Dedifferentiated amniotic fluid mesenchymal stem cell (primary cell): Measurements from ENCODE around the gene CERS6.

Source experiments
- DNase-seq: peaks from one replicate; pipeline ENCODE4 v3.0.0-alpha.2; 2016; ENCODE audit errors: extremely low spot score

CERS6 gene

GRCh38 chr2:168443818-168444217 lies 12.3 kb upstream of the CERS6 start:
- no peak for DNase-seq

GRCh38 chr2:168445960-168446359 lies 10.1 kb upstream of the CERS6 start:
- no peak for DNase-seq

DNA sequence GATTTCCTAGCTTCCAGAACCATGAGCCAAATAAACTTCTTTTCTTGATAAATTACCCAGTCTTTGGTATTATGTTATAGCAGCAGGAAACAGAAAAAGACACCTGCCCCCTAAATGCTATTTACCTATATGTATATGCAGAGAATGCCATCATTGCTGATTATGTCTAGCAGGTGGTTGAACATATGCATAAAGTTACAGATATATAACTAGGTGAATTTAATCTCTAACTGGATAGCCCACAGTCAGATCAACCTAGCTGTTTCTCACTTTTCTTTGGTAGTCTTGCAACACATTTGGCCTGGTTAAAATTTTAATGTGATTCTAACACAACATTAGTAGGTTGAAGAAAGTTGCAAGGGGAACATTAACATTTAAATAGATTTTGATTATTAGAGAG lies 7.1 kb upstream of the CERS6 start:
- no peak for DNase-seq

DNA sequence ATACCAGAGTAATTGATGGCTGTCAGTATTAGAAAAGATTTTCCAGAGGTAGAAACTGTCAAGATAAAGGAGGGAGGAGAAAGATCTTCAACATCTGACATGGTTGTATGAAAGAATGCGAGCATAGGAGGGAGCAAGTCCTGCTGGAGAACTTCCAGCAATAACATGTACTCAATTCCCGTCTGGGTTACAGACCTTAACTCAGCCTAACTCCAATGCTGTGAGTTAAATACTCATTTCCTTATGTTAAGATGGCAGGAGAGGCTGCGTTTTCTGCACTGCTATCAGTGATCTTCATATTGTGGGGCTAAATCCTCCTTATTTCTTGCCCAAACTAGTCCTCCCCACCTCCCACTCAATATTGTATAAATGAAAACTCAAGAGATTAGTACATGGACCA lies 6.7 kb upstream of the CERS6 start:
- DNase-seq, result peak; percentile 54

GRCh38 chr2:168450171-168450570 lies 5.9 kb upstream of the CERS6 start:
- DNase-seq, result no peak

GRCh38 chr2:168450732-168451131 lies 5.3 kb upstream of the CERS6 start:
- no peak for DNase-seq

- no peak for DNase-seq
These were observed 3.3 kb upstream of the CERS6 start for GRCh38 chr2:168452781-168453180.

- no peak for DNase-seq
These were observed 2.7 kb upstream of the CERS6 start for GRCh38 chr2:168453404-168453803.

DNA sequence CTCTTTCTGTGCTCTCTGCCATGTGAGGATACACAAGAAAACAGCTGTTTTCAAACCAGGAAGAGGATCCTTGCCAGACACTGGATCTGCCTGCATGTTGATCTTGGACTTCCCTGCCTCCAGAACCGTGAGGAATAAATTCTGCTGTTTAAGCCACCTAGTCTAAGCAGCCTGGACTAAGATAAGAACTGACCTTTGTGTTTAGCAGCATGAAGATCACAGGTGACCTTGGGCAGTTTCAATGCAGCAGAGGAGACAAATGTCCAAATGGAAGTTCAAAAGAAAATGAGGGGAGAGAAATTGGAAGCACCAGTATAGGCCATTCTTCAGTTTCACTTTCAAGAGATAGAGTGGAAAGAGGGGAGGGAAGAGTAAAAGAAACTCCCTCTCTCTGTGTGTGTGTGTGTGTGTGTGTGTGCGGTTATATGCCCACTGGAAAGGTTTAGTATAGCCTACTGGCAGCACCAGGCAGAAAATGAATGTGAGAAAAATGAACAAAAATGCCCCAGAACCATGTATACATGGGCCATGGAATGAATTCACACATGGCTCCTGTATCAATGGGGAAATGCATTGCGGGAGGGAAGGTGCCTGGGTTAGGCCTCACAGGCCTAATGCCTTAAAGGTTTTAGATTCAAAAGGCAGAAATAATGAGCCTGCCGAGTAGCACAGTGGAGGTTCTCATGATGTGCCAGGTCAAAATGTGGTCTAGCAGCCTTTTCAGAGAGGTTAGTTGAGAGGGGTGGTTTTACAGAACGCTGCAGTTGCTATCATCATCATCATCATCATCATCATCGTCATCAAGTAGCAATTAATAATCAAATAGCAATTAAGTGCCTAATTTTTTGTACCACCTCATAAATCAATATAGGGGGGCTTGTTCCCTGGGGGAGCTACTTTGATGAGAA lies 1.1 kb upstream of the CERS6 start:
- DNase-seq, result no peak

DNA sequence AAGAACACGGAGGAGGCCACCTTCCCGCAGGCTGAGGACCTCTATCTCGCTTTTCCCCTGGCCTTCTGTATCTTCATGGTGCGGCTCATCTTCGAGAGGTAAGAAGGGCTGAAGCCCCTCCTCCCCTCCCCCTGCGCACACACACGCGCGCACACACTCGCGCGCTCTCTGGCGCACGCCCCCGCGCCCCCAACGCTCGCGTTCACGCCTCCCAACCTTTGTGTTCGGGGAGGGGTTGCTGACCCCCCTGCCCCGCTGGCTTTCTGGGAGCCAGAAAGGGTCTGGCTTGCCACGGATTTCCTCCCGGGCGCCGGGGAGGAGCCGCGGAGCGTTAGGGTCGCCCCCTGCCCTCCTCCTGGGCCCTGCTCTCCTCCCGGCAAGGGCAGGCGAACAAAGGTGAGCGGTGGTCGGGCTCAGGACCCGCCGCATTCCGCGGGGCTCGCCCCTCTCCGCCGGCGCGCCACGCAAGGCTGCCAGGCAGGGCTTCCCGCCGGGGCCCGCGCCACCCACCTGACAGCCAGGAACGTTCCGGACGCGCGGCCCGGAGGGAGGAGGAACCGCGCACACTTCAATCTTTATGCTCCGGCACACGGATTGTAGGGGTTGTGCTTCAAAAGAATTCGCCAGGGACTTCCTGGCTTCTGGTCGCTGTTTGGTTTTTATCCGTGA lies 583 bp downstream of the CERS6 start:
- no peak for DNase-seq

- DNase-seq, result no peak
These were observed 1.3 kb downstream of the CERS6 start for GRCh38 chr2:168457190-168457895.

- DNase-seq, result no peak
These were observed 2.1 kb downstream of the CERS6 start for GRCh38 chr2:168458139-168458538.

DNA sequence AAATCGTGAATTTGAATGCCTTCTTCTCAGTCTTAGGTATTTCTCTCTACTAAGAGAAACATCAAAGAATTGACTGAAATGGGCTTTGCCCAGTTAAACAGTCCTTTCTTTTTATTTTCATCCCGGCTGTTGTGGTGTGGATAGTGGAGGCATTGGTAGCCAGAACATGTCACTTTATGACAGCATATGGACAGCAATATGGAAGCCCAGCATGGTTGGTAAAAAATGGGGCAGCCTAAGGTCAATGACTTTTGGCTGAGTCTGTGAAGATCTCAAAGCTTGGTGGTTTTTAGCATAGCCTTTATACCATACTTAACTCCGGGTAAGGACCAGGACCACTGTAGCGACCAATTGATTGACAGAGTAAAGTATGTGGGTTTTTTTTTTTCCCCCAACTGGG lies 3.2 kb downstream of the CERS6 start:
- DNase-seq, result no peak

- no peak for DNase-seq
These were observed 4.5 kb downstream of the CERS6 start for GRCh38 chr2:168460571-168460970.

- no peak for DNase-seq
These were observed 5.3 kb downstream of the CERS6 start for GRCh38 chr2:168461178-168461941.

DNA sequence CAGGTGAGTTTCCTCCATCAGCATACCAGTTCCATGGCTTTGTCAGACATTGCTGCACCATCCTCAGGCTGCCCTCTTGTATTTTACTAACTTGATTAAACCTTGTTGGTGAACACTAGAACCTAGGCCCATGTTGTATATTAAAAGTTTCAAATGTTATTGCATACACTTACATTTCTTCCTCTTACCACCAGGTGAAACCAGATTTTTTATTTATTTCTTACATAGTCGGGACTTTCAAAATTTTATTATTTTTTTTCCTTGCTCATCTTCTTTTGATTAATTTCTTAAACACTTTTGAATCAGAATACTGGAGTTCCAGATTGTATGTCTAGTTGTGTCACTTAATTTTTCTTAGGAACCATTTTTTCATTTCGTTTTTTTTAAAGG lies 5.9 kb downstream of the CERS6 start:
- DNase-seq, result no peak

- DNase-seq, result no peak
These were observed 6.5 kb downstream of the CERS6 start for GRCh38 chr2:168462543-168463045.

- no peak for DNase-seq
These were observed 9.5 kb downstream of the CERS6 start for GRCh38 chr2:168465594-168465993.

- no peak for DNase-seq
These were observed 10.2 kb downstream of the CERS6 start for GRCh38 chr2:168466190-168466737.

- no peak for DNase-seq
These were observed 10.9 kb downstream of the CERS6 start for GRCh38 chr2:168466834-168467565.

DNA sequence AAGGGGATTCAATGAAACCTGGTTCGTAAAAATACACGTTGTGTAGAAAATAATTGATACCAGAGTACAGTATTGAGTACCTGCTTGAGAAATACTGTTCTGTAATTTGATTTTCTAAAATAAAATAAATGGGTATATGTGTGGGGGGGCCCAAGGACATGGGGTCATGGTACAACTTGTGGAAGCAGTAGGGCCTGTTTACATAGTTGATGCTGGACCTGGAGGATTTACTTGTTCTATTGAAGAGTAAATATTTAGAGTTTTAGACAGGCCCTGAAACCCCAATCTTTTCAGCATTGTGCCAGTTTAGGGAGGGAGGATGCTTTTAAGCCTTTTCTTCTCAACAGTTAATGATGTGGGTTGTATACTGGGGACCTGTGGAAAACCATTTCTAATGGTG lies 11.7 kb downstream of the CERS6 start:
- DNase-seq, result no peak
